Raji (cell line): ENCODE measurements around the gene PDYN.

ENCODE experiments used
- POLR2A ChIP-seq: IDR thresholded peaks from 2 replicates; pipeline ENCODE4 v1.6.1; 2011; ENCODE audit warnings: low read depth, low read length, control low read depth; ENCODE audit not compliant: insufficient read depth

Gene PDYN

DNA sequence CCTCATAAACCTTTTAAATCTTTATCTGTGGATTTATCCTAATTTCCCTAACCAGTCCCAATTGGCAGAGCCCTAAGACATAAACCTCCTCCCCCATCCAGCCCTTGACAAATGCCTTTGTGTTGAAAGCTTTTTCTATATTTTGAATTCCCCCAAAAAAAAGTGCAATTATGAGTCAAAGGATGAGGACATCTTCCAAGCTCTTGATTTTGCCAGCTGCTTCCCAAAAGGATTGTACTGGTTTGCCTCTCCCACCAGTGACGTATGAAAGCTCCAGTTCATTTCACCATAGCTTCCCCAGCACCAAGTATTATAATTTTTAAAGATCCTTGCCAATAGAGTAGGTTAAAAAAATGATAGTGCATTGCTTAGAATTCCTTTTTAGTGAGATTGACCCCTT lies 59.7 kb downstream of the PDYN start:
- TF ChIP-seq POLR2A = no peak

DNA sequence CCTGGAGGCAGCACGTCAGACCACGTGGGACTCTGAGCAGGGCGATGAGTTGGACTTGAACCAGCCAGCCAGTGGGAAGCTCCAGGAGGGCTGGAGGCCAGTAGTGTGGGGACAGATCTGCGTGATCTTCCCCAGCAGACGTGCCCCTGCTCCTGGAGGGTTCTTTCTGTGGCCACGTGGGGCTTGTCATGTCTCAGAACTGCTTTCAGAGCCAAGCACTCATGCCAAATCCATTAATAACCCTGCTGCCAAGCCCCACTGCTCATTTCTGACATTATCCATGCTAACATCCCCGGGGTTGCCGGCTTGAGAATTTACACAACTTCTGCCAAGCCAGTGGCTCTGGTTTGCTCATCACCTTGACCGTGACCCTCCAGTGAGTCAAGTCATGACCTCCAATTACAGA lies 60.4 kb downstream of the PDYN start:
- TF ChIP-seq POLR2A = no peak

DNA sequence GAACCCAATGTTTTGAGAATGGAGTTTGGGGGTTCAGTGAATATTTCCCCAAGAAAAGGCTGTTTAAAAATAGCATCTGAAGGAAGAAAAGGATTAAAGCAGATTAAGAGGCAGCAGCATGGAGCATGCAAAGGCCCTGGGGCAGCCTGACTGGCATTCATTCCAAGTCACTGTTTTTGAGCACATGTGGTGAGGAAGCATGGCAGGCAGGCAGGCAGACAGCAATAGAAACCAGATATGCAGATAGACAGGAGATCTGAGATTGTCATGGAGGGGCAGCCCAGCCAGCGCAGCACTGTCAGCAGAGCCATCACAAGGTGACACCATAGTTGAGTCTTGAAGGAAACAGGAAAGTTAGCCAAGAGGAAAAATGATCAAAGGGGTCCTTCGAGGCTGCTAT lies 60.9 kb downstream of the PDYN start:
- TF ChIP-seq POLR2A = no peak

DNA sequence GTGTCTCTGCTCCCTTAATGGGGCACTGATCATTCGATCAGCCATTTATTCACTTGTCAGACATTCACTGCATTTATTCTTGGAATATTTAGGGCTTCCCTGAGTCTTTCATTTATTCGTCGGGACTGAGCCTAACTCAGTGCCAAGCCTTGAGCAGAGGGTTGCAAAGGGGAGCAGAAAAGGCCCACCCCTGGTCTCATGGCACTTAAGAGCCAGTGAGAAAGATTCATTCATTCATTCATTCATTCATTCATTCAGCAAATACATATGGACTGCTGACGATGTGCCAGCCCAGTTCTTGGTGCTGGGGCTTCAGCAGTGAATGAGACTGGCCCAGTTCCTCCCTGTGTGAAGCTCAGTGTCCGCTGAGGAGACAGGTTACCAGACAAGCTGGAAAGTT lies 62.0 kb downstream of the PDYN start:
- no peak for TF ChIP-seq POLR2A

DNA sequence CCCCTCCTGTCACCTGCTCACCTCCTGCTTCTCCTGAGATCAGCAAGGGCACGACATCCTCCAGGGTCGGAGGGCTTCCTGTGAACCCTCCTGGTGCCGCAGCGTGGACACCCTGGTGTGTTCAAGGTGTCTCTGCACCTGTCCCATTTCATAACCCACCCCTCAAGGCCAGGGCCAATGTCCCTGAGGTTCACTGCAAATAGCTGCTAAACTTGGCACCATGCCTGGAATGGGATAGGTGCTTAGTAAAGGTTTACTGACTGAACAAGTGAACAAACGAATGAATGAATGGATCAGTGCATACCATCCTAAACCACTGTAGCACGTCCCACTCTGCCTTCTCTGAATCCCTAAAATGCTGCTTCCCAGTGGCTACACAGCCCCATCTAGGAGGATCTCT lies 63.7 kb downstream of the PDYN start:
- TF ChIP-seq POLR2A = no peak

DNA sequence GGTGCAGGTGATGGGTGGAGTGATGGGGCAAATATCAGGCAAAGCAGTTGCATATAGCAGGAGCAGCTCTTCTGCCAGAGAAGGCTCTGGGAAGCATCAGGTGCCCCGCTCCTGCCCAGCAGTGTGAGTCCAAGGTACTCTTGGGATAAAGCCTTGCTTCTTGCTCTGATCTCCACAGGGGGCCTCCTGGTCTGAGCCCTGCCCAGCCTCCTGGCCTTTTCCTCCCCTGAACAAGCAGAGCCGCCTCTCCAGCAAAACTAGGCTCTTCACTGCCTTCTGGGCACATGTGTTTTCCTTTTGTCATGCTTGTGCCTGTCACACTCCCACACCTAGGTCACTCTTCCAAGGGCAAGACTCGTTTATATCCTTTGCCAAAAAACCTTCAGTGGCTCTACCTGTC lies 64.4 kb downstream of the PDYN start:
- no peak for TF ChIP-seq POLR2A

DNA sequence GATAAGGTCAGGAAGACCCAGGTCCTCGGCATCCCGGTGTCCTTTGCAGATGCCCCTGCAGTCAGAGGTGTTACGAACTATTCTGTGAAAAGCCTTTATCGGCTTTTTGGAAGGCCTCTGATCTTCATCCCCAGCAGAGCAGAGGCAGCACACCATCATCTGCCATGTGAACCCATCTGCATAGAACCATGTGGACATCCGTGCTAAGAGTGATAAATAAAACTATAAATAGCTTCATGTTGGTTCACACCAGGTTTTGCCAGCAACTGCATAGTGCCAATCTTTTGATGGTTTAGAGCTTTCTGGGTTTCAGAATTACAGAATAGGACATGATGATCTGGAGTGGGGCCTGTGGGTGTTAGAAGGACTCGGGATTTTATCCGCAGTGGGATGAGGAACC lies 65.1 kb downstream of the PDYN start:
- TF ChIP-seq POLR2A = no peak
